ENCODE data around the gene FOXP1. TPM values are rescaled to one million over a fixed set of nuclear protein-coding genes. Genes with fewer than 3 reads are reported as not detected.

FOXP1 gene
- total and polyA plus RNA-seq, 2 donors from 2014 or later, result 6.7 to 87.2 TPM

- Histone ChIP-seq H3K36me3 (ENCODE audit: control insufficient read depth in 2 of 3, insufficient read depth in 3 of 3, low read length in 3 of 3) (no peaks in the 10 kb centered on the region), H3K4me1 (ENCODE audit: control insufficient read depth in 2 of 3, insufficient read depth in 2 of 3, low read depth in 1 of 3, low read length in 3 of 3) (no peaks in the 10 kb centered on the region), H3K27me3 (ENCODE audit: control insufficient read depth, insufficient read depth, low read length) (no peaks in the 10 kb centered on the region), H3K9ac (ENCODE audit: low read length in 3 of 3) (no peak overlapping the region), H3K9me3 (ENCODE audit: control insufficient read depth in 2 of 3, insufficient read depth in 1 of 3, low read length in 3 of 3) (no peaks in the 10 kb centered on the region), H3K27ac (ENCODE audit: low read depth in 2 of 2, low read length in 2 of 2) (no peak overlapping the region), H3K4me3 (ENCODE audit: low read length in 3 of 3) (no peak overlapping the region)
- intact Hi-C loops (cut with DNase I), result no loop called here
- TF ChIP-seq, protein P1, sequence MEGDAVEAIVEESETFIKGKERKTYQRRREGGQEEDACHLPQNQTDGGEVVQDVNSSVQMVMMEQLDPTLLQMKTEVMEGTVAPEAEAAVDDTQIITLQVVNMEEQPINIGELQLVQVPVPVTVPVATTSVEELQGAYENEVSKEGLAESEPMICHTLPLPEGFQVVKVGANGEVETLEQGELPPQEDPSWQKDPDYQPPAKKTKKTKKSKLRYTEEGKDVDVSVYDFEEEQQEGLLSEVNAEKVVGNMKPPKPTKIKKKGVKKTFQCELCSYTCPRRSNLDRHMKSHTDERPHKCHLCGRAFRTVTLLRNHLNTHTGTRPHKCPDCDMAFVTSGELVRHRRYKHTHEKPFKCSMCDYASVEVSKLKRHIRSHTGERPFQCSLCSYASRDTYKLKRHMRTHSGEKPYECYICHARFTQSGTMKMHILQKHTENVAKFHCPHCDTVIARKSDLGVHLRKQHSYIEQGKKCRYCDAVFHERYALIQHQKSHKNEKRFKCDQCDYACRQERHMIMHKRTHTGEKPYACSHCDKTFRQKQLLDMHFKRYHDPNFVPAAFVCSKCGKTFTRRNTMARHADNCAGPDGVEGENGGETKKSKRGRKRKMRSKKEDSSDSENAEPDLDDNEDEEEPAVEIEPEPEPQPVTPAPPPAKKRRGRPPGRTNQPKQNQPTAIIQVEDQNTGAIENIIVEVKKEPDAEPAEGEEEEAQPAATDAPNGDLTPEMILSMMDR (IDR thresholded peaks at IDR 0.05; ENCODE audit: borderline replicate concordance, extremely low read depth, insufficient read depth), result no peak
- DNase-seq (no peak), FAIRE-seq (no peak)
These were observed 274.2 kb downstream of the FOXP1 start for GRCh38 chr3:71309342-71309741.

DNA sequence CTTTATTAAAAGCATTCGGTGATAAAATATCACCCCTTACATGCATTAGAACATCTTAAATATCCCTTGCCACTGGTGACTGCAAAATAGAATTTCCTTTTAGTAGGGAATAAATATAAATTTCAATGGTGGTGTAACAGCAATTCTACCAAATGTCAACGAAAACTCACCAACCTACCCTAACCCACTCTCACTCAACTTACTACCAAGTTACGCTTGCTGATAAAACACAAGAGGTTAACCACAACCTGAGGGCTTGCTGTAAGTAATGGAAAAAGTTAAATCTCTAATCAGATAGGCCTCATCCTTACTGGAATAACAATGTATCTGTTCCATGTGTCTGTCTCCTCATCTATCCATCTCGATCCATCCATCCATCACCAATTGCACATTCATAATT, 274.7 kb downstream of the FOXP1 start:
- TF ChIP-seq, protein P1 (IDR thresholded peaks at IDR 0.05; ENCODE audit: borderline replicate concordance, extremely low read depth, insufficient read depth), result no peak
- Histone ChIP-seq H3K9me3 (ENCODE audit: control insufficient read depth in 2 of 3, insufficient read depth in 1 of 3, low read length in 3 of 3) (no peaks in the 10 kb centered on the region), H3K9ac (ENCODE audit: low read length in 3 of 3) (no peak overlapping the region), H3K4me1 (ENCODE audit: control insufficient read depth in 2 of 3, insufficient read depth in 2 of 3, low read depth in 1 of 3, low read length in 3 of 3) (no peaks in the 10 kb centered on the region), H3K36me3 (ENCODE audit: control insufficient read depth in 2 of 3, insufficient read depth in 3 of 3, low read length in 3 of 3) (no peaks in the 10 kb centered on the region), H3K4me3 (ENCODE audit: low read length in 3 of 3) (no peak overlapping the region), H3K27ac (ENCODE audit: low read depth in 2 of 2, low read length in 2 of 2) (no peak overlapping the region), H3K27me3 (ENCODE audit: control insufficient read depth, insufficient read depth, low read length) (no peaks in the 10 kb centered on the region)
- DNase-seq, result no peak
- FAIRE-seq, result no peak
- intact Hi-C loops (cut with DNase I), result no loop called here

DNA sequence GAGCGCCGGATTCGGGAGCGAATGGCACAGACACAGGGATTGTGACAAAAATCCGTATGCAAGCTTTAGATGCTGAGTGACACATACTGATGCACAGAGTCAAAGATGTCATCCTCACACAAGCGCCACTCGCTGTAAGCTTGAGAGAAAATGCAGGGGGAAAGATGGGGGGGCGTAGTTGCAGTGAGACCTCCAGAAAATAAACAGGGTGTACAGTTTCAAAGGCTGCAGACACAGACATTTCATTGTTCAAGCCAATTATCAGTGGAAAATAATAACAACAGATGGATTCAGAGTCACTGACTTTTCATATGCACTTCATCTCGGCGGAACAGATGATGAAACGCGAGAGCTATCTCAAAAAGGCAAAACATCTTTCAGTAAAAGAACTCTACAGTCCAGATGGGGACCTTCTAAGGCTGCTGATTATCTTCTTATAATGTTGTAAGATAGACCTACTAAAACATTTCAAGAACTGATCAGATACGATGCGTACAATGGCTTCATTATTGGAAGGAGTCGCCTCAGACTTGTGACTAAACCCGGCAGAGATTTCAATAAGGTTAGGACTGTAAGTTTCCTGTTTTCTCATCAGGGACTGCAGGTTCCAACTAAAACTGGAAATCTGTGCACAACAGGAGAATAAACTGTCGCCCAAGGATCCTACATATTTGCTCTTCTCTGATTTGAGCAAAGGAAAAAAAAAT, 275.4 kb downstream of the FOXP1 start:
- TF ChIP-seq, protein P1 (IDR thresholded peaks at IDR 0.05; ENCODE audit: borderline replicate concordance, extremely low read depth, insufficient read depth), result no peak
- H3K36me3 ChIP-seq (ENCODE audit: control insufficient read depth in 2 of 3, insufficient read depth in 3 of 3, low read length in 3 of 3), result no peaks in the 10 kb centered on the region
- no peak overlapping the region for H3K4me3 ChIP-seq (ENCODE audit: low read length in 3 of 3)
- intact Hi-C loops (cut with DNase I), result no loop called here
- FAIRE-seq, result no peak
- H3K27me3 ChIP-seq (ENCODE audit: control insufficient read depth, insufficient read depth, low read length), result no peaks in the 10 kb centered on the region
- H3K9me3 ChIP-seq (ENCODE audit: control insufficient read depth in 2 of 3, insufficient read depth in 1 of 3, low read length in 3 of 3), result no peaks in the 10 kb centered on the region
- H3K9ac ChIP-seq (ENCODE audit: low read length in 3 of 3), result no peak overlapping the region
- H3K4me1 ChIP-seq (ENCODE audit: control insufficient read depth in 2 of 3, insufficient read depth in 2 of 3, low read depth in 1 of 3, low read length in 3 of 3), result no peaks in the 10 kb centered on the region
- no peak for DNase-seq
- H3K27ac ChIP-seq (ENCODE audit: low read depth in 2 of 2, low read length in 2 of 2), result no peak overlapping the region
